ENCODE data around the gene ZNF814.

Gene ZNF814

GRCh38 chr19:57814505-57815246 is 74.2 kb downstream of the ZNF814 start, which contains the start of gene ZNF552 (continued):
- 0 out of 2 replicates have a peak, but pooled peaks have one; percentile 67 for TF ChIP-seq ZNF2 (tag by site-specific recombination; IDR thresholded peaks at IDR 0.05)
- no peak for TF ChIP-seq ZNF488 (tag by site-specific recombination; IDR thresholded peaks at IDR 0.05)
- no peak for TF ChIP-seq ZBTB7A (tag by site-specific recombination; IDR thresholded peaks at IDR 0.05; ENCODE audit: low read depth)
- peak; percentile 23; the same call in 1 of the 2 replicates for TF ChIP-seq YY2 (tag by site-specific recombination; IDR thresholded peaks at IDR 0.05)
- TF ChIP-seq ZNF571 (tag by site-specific recombination; IDR thresholded peaks at IDR 0.05): no peak
- no peak for TF ChIP-seq ZNF19 (tag by site-specific recombination; IDR thresholded peaks at IDR 0.05; ENCODE audit: low read depth)
- TF ChIP-seq ZNF133 (tag by site-specific recombination; IDR thresholded peaks at IDR 0.05): no peak
- no peak for TF ChIP-seq ZNF670 (tag by site-specific recombination; IDR thresholded peaks at IDR 0.05; ENCODE audit: low read depth)
- TF ChIP-seq ZNF112 (tag by site-specific recombination; IDR thresholded peaks at IDR 0.05): no peak
- no peak for TF ChIP-seq ZSCAN4 (tag by site-specific recombination; IDR thresholded peaks at IDR 0.05)
- TF ChIP-seq ZNF223 (tag by site-specific recombination; IDR thresholded peaks at IDR 0.05): peak; percentile 46; the same call in 1 of the 2 replicates
- no peak for TF ChIP-seq REST (tag by site-specific recombination; IDR thresholded peaks at IDR 0.05)
- TF ChIP-seq ZNF580 (tag by site-specific recombination; IDR thresholded peaks at IDR 0.05): peak; percentile 45; the same call in 1 of the 2 replicates
- no peak for TF ChIP-seq OSR2 (tag by site-specific recombination; IDR thresholded peaks at IDR 0.05)
- TF ChIP-seq ZNF26 (tag by site-specific recombination; IDR thresholded peaks at IDR 0.05): no peak
- no peak for TF ChIP-seq ZNF555 (tag by site-specific recombination; conservative IDR thresholded peaks at IDR 0.05)
- no peak for TF ChIP-seq ZNF585B (tag by site-specific recombination; IDR thresholded peaks at IDR 0.05)
- no peak for TF ChIP-seq ZNF16 (tag by site-specific recombination; IDR thresholded peaks at IDR 0.05; ENCODE audit: low read depth)
- TF ChIP-seq ZNF169 (tag by site-specific recombination; IDR thresholded peaks at IDR 0.05): no peak
- TF ChIP-seq ZFHX2 (tag by site-specific recombination; conservative IDR thresholded peaks at IDR 0.05): no peak
- no peak for TF ChIP-seq ZEB2 (tag by site-specific recombination; IDR thresholded peaks at IDR 0.05)
- no peak for TF ChIP-seq ZNF529 (tag by site-specific recombination; IDR thresholded peaks at IDR 0.05; ENCODE audit: insufficient replicate concordance)
- TF ChIP-seq ZNF548 (tag by site-specific recombination; IDR thresholded peaks at IDR 0.05): no peak
- peak; percentile 79 for TF ChIP-seq ZBTB17 (tag by site-specific recombination; IDR thresholded peaks at IDR 0.05)
- no peak for TF ChIP-seq ZNF18 (tag by site-specific recombination; IDR thresholded peaks at IDR 0.05)
- TF ChIP-seq ZNF274 (IDR thresholded peaks at IDR 0.05; ENCODE audit: low read length): no peak
- TF ChIP-seq ZNF274 (tag by site-specific recombination; IDR thresholded peaks at IDR 0.05; ENCODE audit: borderline replicate concordance): no peak
- TF ChIP-seq ZNF433 (tag by site-specific recombination; IDR thresholded peaks at IDR 0.05; ENCODE audit: low read depth): no peak
- TF ChIP-seq ZNF549 (tag by site-specific recombination; IDR thresholded peaks at IDR 0.05): no peak
- no peak for TF ChIP-seq ZNF701 (tag by site-specific recombination; IDR thresholded peaks at IDR 0.05)
- no peak for TF ChIP-seq ZNF184 (tag by site-specific recombination; IDR thresholded peaks at IDR 0.05)

All from HEK293 (cell line).